Coronary artery (tissue), 2 donors: ENCODE results near the gene DCAF10.

ENCODE experiments used
- DNase-seq: peaks from one replicate; pipeline ENCODE4 v3.0.0-alpha.2; 2017; ENCODE audit warnings: low spot score
- H3K27ac ChIP-seq, 2 donors: fragments of 200-600 bp; sonication (generic); one replicate each; pipeline ENCODE4 v1.5.1; 2016 to 2019
- H3K4me3 ChIP-seq: fragments of 200-600 bp; sonication (generic); 2 replicates; pipeline ENCODE4 v1.5.1; 2016; ENCODE audit warnings: mild to moderate bottlenecking, moderate library complexity
- CTCF ChIP-seq: fragments of 200-600 bp; sonication (generic); IDR thresholded peaks from one replicate; pipeline ENCODE4 v1.5.1; 2019; ENCODE audit warnings: antibody characterized with exemption

DCAF10 gene

GRCh38 chr9:37839496-37840461, 39.2 kb downstream of the DCAF10 start:
- no peak overlapping the region for H3K27ac ChIP-seq
- no peak for TF ChIP-seq CTCF
- no peak for DNase-seq
- H3K4me3 ChIP-seq: no peak overlapping the region

- DNase-seq: no peak
- no peak overlapping the region for H3K27ac ChIP-seq
- TF ChIP-seq CTCF: no peak
- H3K4me3 ChIP-seq: no peak overlapping the region
These were observed 40.1 kb downstream of the DCAF10 start for GRCh38 chr9:37840560-37841194.

- DNase-seq: no peak
- Histone ChIP-seq H3K27ac (no peak overlapping the region), H3K4me3 (no peak overlapping the region)
- TF ChIP-seq CTCF: no peak
These were observed 51.6 kb downstream of the DCAF10 start for GRCh38 chr9:37852222-37852621.

- Histone ChIP-seq H3K4me3 (no peak overlapping the region), H3K27ac (no peak overlapping the region)
- TF ChIP-seq CTCF: no peak
- no peak for DNase-seq
These were observed 56.0 kb downstream of the DCAF10 start for GRCh38 chr9:37856551-37856950.

- H3K27ac ChIP-seq: no peak overlapping the region
- H3K4me3 ChIP-seq: no peak overlapping the region
- no peak for TF ChIP-seq CTCF
- DNase-seq: no peak
These were observed 58.4 kb downstream of the DCAF10 start for GRCh38 chr9:37859043-37859442.

- TF ChIP-seq CTCF: no peak
- no peak for DNase-seq
- Histone ChIP-seq H3K4me3 (no peak overlapping the region), H3K27ac (no peak overlapping the region)
These were observed 61.9 kb downstream of the DCAF10 start for GRCh38 chr9:37862530-37862929.
